H1 (cell line): ENCODE measurements around the gene RO60. TPM values are rescaled to one million over a fixed set of nuclear protein-coding genes. Genes with fewer than 3 reads are reported as not detected.

ENCODE experiments used
- ATF2 ChIP-seq: IDR thresholded peaks from 2 replicates; pipeline ENCODE4 v1.6.1; 2012; ENCODE audit warnings: low read length, inconsistent platforms
- GABPA ChIP-seq: IDR thresholded peaks from 2 replicates; pipeline ENCODE4 v1.6.1; 2011; ENCODE audit warnings: mild to moderate bottlenecking, low read length, moderate library complexity, borderline replicate concordance; ENCODE audit not compliant: insufficient read depth
- HDAC2 ChIP-seq, 2 experiments: fragments of 300-600 bp in 1 of 2; sonication (generic) in 1 of 2; IDR thresholded peaks; 2 replicates each; pipeline ENCODE4 v1.6.1; 2011 to 2012; ENCODE audit warnings: low read depth in 2 of 2, low read length in 2 of 2, mild to moderate bottlenecking in 2 of 2, moderate library complexity in 2 of 2, borderline replicate concordance in 1 of 2, inconsistent platforms in 1 of 2
- KDM5A ChIP-seq: fragments of 200-600 bp; IDR thresholded peaks from 2 replicates; pipeline ENCODE4 v1.7.1; 2012; ENCODE audit warnings: mild to moderate bottlenecking, low read length, inconsistent platforms, mixed read lengths
- RXRA ChIP-seq: IDR thresholded peaks from 2 replicates; pipeline ENCODE4 v1.6.1; 2011; ENCODE audit warnings: low read depth, mild to moderate bottlenecking, low read length, moderate library complexity; ENCODE audit not compliant: insufficient read depth
- ZNF274 ChIP-seq: IDR thresholded peaks from 2 replicates; pipeline ENCODE4 v1.7.0; 2012; ENCODE audit warnings: low read length, borderline replicate concordance; ENCODE audit errors: extremely low read depth
- polyA plus RNA-seq, 7 experiments: library from polyadenylated mRNA; depleted of rRNA in 3 of 7; stranded (reverse) in 5 of 7; unstranded in 2 of 7; fragments of >200 nt in 5 of 7; fragments of 200-250 nt in 2 of 7; gene quantifications; 1 replicate in 5 of 7; 2 replicates in 1 of 7; 4 replicates in 1 of 7; pipeline versions ENCODE4 v1.2.1 to v1.2.3, GENCODE V29; 2011 to 2013; ENCODE audit warnings: missing spikeins in 2 of 7, mixed read lengths in 2 of 7
- total RNA-seq: library from RNA; stranded (reverse); fragmentation: NEBNext Ultra II Directional; extraction: Animal tissue kit (Norgen Biotek cat#: 25700); gene quantifications from 2 replicates; pipeline ENCODE4 v1.2.1, GENCODE V29; 2021

The RO60 gene
- total and polyA plus RNA-seq, 2 of the 8 experiments (the other 6 are each of a cell fraction or from before 2014, with no cell fraction given), result 13.6 to 103 TPM

- TF ChIP-seq RXRA (no peak), ATF2 (no peak), KDM5A (no peak), HDAC2 (IDR thresholded peaks at IDR 0.05; ENCODE audit: borderline replicate concordance in 1 of 2, low read depth in 2 of 2, low read length in 2 of 2) (no peak), GABPA (no peak), ZNF274 (no peak)
These were observed 24.1 kb downstream of the RO60 start (continued) for GRCh38 chr1:193083365-193084088.
